ENCODE measurements around the gene TMEM255A.
A peak's percentile ranks its signal among the peaks of the same experiment; 100 is the strongest.

TMEM255A gene

GRCh38 chrX:120228187-120228908 lies 82.9 kb downstream of the TMEM255A start:
- H3K27ac ChIP-seq: no peak overlapping the region
- H3K9me3 ChIP-seq (ENCODE audit: control insufficient read depth, low read length): no peaks in the 10 kb centered on the region
- H3K4me3 ChIP-seq (ENCODE audit: low read depth, low read length): no peak overlapping the region
- H3K4me1 ChIP-seq: no peaks in the 10 kb centered on the region
- no peaks in the 10 kb centered on the region for H3K27me3 ChIP-seq (ENCODE audit: control insufficient read depth, insufficient read depth, low read length)
- no peak overlapping the region for H2AFZ ChIP-seq
- TF ChIP-seq CTCF (IDR thresholded peaks at IDR 0.05): no peak
- H3K4me2 ChIP-seq (ENCODE audit: low read length): no peak overlapping the region
- H3K9ac ChIP-seq: no peak overlapping the region
- H3K79me2 ChIP-seq: no peaks in the 10 kb centered on the region
- H3K36me3 ChIP-seq (ENCODE audit: control insufficient read depth, insufficient read depth, low read length): no peaks in the 10 kb centered on the region

- Histone ChIP-seq H3K4me2 (ENCODE audit: low read length) (no peak overlapping the region), H3K9me3 (ENCODE audit: control insufficient read depth, low read length) (no peaks in the 10 kb centered on the region), H3K9ac (no peak overlapping the region), H3K79me2 (no peaks in the 10 kb centered on the region), H3K4me3 (ENCODE audit: low read depth, low read length) (no peak overlapping the region), H3K36me3 (ENCODE audit: control insufficient read depth, insufficient read depth, low read length) (no peaks in the 10 kb centered on the region), H3K27me3 (ENCODE audit: control insufficient read depth, insufficient read depth, low read length) (no peaks in the 10 kb centered on the region), H3K27ac (no peak overlapping the region), H2AFZ (no peak overlapping the region), H3K4me1 (no peaks in the 10 kb centered on the region)
- TF ChIP-seq CTCF (IDR thresholded peaks at IDR 0.05): no peak
Observed at GRCh38 chrX:120224388-120224787, 86.9 kb downstream of the TMEM255A start.

- Histone ChIP-seq H3K36me3 (ENCODE audit: control insufficient read depth, insufficient read depth, low read length) (no peaks in the 10 kb centered on the region), H3K4me1 (no peaks in the 10 kb centered on the region), H3K4me3 (ENCODE audit: low read depth, low read length) (no peak overlapping the region), H3K4me2 (ENCODE audit: low read length) (no peak overlapping the region), H3K27me3 (ENCODE audit: control insufficient read depth, insufficient read depth, low read length) (no peaks in the 10 kb centered on the region), H3K79me2 (no peaks in the 10 kb centered on the region), H3K9ac (no peak overlapping the region), H3K27ac (no peak overlapping the region), H3K9me3 (ENCODE audit: control insufficient read depth, low read length) (no peaks in the 10 kb centered on the region), H2AFZ (no peak overlapping the region)
- no peak for TF ChIP-seq CTCF (IDR thresholded peaks at IDR 0.05)
Observed at GRCh38 chrX:120223374-120223773, 87.9 kb downstream of the TMEM255A start.

- no peaks in the 10 kb centered on the region for H3K9me3 ChIP-seq (ENCODE audit: control insufficient read depth, low read length)
- H3K27me3 ChIP-seq (ENCODE audit: control insufficient read depth, insufficient read depth, low read length): no peaks in the 10 kb centered on the region
- no peak overlapping the region for H3K9ac ChIP-seq
- peaks cover 3% of the 10 kb centered on the region for H3K4me1 ChIP-seq
- H3K79me2 ChIP-seq: no peaks in the 10 kb centered on the region
- H3K4me2 ChIP-seq (ENCODE audit: low read length): no peak overlapping the region
- peak; percentile 60 for TF ChIP-seq CTCF (IDR thresholded peaks at IDR 0.05)
- no peaks in the 10 kb centered on the region for H3K36me3 ChIP-seq (ENCODE audit: control insufficient read depth, insufficient read depth, low read length)
- H3K4me3 ChIP-seq (ENCODE audit: low read depth, low read length): no peak overlapping the region
- H3K27ac ChIP-seq: no peak overlapping the region
- no peak overlapping the region for H2AFZ ChIP-seq
Observed at GRCh38 chrX:120213438-120214265, 97.6 kb downstream of the TMEM255A start.

All from parathyroid adenoma (tissue), 2 donors.